Stimulated activated CD4-positive, alpha-beta T cell treated with anti-CD3 and anti-CD28 coated beads, Interleukin-1b, Interleukin-23, amount 100 ng/mL, for 1 hour (primary cell): Measurements from ENCODE around the gene BNC2.

Source experiments
- DNase-seq, 2 donors: peaks; one replicate each; pipeline ENCODE4 v3.0.0-alpha.2; 2020; ENCODE audit warnings: low read depth in 2 of 2

The BNC2 gene

DNA sequence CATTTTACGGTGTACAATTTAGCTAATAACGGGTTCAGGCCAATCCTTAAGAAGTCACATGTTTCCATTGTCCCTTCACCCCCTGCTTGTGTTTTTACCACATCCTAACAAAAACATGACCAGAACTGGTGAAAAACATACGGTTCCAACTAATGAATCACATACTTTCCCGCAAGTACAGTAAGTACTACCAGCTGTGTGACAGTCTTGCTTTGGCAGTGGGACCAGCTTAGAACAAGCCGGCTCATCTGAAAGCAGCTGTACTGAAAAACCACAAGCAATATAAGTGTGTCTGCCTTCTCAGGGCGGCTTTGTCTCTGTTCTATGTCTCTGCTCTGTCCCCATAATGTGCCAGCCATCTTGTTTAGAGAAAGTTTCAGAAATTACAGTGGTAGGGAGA lies 242.5 kb downstream of the BNC2 start:
- no peak for DNase-seq

DNA sequence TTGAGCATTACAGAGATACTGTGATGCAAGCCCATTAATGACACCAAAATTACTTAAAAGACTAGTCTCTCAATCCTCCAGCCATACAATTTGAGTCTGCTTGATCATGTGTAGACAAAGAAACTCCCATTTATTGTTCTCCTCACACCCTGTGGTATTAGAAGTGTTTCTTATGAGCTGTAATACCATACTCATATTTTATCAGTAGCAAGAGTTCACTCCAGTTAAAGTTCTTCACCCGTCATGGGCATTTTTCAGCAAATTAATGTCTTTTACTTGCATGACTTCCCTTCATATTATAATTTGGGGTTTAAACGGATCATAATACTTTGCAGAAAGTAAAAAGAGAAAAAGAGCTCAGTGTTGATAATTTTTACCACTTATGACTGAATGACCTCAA lies 242.9 kb downstream of the BNC2 start:
- DNase-seq = no peak

DNA sequence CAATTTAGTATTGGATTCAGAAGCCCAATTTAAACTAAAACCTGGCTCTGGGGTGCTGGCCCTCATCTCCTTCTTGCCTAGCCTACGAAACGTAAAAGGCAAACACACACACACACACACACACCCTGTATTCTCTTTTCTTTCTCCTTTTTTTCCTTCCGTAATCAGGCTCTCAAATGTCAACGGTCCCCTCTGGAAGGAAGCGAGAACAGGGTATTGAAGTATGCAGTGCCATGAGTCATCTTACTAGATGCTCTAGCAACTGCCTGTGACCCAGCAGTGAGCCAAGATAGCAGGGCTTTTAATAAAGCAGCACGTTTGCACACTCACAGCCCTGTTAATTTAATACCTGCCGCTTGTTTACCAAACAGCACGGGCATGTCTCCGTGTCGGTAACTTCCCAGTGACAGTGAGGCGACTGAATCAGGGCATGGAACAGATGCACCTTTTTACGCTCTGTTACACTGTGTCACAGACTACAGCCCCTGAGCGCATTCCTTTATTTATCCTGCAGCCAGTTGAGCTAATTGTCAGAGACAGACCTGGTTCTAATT lies 243.8 kb downstream of the BNC2 start:
- no peak for DNase-seq

DNA sequence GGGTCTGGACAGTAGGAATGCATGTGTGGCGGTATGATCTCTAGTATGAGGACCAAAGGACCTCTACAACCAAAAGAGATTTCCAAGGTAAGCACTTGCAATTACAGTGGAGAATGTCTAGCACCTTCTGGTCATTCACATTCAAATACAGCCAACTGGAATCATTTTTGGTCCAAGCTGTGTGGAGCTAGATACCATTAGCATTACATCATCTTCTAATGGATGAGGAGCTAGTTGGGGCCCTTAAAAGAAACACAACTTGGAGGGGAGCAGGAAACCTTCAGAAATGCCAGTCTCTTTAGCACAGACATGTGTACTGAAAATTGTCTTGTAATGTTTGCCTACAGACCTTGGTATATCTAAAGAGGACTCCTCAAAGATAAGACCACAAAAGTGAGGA lies 244.7 kb downstream of the BNC2 start:
- DNase-seq = no peak

DNA sequence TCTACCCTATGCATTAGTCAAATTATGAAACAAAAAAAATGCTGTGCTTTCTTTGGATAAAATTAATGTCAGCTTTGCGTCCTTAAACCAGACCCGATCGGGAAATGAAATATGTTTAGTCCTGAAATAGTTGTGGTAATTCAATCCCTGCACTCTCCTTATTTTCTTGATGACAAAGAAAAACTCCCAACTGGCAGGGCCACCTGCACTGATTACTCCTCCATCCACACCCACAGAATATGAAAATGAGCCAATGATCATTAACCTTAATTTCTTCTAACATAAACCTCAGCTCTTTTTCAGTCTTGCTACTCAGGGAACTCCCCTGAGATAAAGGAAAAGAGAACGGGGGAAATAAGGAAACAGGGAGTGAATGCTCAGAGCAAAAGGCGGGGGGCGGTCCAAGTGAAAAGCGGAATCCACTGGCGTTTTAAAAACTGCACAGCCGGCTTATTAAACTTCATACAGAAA lies 245.3 kb downstream of the BNC2 start:
- no peak for DNase-seq

DNA sequence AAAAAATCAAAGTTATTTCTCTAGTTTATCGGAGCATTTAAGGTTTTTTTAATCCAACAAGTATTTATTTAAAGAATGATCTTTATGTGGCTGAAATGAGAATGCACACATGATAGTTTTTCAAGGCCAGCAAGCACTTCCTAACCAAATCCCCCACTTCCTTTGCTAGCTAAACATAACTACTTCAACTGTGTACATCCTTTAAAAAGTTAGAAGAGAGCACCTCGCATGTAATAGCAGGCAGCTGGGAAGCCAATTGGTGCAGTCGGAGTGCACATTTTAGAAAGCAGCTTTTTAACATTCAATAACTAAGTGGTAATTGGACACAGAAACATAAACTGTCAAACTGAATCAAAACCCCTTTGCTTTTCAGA lies 245.7 kb downstream of the BNC2 start:
- no peak for DNase-seq

DNA sequence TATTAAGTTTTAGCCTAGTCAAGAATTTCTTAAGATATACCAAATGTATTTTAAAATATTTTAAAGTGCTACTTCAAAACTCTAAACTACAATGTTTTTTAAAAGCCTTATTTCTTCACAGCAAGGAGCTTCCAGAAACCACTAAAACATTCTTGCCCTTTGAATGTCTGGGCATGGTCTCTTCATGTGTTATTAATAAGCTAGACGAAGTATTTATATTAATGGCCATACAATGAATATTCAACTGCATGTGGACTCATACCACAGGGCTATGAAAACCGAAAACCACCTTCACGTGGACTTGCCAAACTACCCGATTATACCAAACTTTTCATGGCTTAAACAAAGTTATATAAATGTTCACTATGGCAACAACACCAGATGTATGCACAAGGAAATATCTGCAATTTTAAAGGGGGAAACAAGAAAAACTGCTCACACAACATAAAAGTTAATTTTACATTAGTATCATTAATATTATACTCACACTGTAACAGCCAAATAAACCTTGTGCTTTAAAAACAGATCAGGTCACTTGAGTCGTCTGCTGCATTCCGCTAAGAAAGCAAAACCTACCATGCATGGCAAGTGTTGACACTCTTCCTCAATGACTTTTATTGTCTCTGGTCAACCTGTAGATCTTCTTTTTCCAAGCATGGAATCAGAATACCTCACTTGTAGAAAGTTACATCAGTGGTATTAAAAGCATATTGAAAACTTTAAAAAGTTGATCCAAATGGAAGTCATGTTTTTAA lies 246.3 kb downstream of the BNC2 start:
- no peak for DNase-seq

DNA sequence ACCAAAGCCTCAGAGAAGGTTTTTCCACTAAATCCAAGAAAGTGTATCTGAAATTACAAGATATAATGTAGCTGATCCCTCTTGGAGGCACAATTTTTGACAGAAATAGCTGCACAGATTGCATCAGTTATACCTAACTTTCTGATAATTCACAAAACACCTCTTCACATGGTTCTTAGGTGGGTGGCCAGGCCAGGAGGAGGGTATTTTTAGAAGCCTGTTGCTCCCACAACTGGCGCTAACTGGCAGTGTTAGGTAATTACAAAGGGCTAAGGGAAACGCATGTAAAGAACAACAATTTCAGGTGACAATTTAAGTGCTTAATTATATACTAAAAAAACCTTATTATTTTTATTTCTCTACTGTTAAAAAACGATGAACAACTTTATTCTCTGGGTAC lies 247.9 kb downstream of the BNC2 start:
- no peak for DNase-seq

DNA sequence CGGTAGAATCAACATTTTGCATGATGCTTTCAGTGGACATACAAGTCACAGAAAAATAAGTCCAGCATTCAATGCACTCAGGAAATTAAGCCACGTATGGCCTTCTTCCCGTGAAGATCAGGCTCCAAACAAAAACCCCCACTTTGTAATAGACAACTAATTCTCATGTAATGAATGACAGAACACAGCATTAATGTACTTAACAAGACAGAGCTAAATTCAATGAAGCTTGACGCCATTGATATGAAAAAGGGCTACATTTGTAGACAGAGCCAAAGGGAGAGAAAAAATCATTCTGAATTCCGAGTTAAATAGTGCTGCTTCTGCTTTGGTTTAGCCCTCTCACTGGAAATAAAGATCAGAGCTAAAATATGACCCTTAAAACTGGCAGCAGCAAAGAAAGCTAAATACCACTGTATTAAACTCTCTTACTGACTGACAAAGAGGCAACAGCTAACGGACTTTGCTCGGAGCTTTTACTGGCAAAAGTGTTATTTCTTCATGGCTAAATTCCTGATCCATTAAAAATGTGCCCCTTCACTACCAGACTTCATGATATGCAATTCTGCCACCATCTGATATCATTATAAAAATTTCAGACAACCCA lies 250.5 kb downstream of the BNC2 start:
- DNase-seq = no peak

DNA sequence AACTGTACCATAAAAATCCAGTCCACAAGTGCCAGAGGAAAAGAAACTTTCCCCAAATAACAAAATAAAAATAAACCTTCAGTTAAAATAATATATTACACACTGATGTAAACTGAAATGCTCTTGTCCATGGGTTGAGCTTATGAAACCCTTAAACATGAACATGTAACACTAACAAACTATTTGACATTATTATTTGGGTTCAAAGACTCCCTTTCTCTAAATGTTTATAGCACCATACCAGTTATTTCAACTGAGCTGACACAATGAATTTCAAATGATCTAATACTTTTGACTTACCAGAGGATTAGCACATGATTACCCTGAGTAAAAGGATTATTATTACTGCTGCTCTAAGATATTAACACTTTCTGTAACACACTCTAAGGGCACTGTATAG lies 251.1 kb downstream of the BNC2 start:
- no peak for DNase-seq

DNA sequence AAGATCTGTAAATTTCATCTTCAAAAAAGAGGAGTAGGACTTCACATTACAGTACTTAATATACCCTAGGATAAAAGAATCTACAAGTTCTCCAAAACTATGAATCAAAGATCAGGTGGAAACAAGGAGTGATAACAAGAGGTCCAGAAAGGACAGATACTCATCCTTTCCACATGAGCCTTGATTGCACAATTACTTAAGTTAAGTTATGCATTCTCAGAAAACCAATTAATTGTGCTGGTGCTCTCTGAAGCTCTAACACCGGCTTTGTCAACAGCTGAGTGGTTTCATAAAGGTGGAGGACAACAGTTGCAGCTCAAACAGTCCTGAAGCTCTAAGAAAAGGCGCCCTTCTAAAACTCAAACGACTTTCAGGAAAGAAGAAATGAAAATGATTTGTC lies 251.9 kb downstream of the BNC2 start:
- no peak for DNase-seq

DNA sequence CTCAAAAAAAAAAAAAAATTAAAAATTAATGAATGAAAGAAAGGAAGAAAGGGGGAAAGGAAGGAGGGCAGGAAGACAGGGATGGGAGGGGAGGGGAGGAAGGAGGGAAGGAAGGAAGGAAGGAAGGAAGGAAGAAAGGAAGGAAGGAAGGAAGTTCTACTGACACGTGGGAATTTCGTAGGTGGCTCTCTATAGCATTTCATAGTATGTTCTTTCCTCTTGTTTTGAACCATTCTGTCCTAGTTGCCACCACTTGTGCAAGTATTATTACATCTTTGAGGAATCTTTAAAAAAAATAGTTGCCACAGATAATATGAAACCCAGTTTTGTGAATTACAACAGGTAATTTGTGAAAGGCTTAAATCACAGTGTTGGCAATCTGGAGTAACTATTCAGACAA lies 253.8 kb downstream of the BNC2 start:
- no peak for DNase-seq

DNA sequence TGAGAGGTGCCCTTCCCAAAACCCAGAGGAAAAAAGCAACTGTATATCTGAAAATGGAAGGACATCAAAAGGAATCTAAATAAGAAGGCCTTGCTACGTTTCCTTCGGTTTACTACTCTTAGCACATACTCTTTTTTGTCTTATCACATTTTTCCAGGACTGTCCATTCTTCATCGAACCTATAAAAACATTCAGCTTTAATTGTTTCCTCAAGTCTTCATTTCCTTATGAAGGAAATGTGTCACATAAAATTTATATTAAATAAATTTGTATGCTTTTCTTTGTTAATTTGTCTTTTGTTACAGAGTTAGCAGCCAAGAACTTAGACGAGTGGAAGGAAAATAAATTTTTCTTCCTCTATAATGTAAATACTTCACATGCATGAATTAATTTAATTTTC lies 255.0 kb downstream of the BNC2 start:
- DNase-seq = no peak

DNA sequence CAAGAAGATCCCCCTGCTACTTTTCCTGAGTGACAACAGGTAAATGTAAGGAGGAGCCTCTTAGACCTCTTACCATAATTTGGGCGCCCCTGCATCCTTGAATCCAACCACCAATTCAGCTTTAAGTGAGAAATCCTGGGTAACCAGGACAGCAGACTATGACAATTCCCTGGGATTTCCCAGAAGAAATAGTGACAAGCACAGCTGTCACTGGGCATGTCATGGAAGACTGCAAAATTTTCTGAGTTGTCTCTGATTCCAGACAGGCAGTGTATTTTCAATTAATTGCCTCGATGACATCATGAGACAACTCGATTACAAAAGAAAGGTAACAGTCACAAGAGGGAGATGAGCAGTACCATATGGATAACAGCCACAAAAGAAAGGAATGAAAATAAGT lies 256.9 kb downstream of the BNC2 start:
- DNase-seq = no peak

DNA sequence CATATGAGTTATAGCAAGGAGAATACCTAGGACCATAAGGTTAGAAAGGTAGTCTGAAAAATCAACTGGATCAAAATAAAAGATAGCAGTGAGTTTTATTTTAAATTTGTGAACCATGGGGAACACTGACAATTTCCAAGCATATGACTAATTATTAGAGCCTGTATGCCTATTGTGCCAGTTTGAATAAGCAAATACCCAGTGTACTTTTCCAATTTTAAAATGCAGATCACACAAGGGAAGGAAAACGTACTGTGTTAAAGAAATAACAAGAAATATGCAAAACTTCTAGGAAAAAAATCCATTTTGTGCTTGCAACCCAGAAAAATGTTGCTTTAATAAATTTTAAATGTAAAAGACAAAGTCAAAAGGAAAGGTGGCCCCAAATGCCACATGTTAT lies 257.4 kb downstream of the BNC2 start:
- DNase-seq = no peak

DNA sequence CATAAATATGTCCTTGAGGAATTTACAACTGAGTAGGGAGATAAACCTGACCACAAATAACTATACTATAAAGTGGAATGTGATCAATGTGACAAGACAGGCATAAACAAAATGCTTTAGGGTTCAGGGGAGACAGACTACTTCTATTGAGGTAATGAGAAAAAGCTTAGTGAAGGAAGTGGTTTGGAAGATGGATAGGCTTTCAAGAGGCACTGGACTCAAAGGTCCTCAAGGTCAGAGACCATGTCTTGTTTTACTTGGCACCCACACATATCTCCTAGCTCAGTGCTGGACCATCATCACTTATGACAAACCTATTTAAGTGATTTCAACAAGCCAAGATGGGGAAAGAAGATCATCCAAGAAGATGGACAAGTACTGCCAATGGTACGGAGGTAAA lies 257.8 kb downstream of the BNC2 start:
- DNase-seq = no peak

DNA sequence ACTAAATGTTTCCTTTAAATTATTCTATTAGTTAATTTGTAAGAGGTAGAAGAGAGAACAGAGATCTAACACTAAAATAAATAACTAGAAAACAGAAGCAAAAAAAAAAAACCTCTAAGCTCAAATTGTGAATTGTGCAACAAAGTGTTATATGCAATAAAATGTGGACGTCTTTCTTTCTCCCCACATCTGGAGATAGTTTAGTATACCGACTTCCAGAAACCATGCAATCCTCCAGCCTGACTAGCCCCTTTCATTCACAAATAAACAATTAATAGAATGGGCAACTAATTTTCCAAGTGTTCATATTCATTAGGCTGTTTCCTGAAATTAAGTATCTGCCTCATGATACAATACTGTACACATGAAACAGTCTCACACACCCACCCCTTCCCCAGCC lies 258.5 kb downstream of the BNC2 start:
- DNase-seq = no peak

DNA sequence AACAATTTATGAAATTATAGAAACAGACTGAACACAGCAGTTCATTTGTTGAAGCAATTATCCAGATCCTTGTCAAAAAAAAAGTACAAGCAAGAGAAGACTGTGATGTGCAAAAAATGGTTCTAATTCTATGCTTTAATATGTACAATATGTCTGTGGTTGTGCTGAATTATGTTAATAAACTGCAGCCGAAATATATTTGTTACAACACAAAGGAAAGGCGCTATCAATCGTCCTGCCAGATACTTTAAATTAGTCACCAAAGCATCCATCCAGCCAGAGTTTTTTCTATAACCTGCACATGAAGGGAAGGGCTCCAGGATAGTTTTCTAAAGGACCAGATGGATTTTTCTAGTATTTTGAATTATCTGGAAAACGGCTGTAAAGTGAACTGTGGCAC lies 259.5 kb downstream of the BNC2 start:
- DNase-seq = no peak

DNA sequence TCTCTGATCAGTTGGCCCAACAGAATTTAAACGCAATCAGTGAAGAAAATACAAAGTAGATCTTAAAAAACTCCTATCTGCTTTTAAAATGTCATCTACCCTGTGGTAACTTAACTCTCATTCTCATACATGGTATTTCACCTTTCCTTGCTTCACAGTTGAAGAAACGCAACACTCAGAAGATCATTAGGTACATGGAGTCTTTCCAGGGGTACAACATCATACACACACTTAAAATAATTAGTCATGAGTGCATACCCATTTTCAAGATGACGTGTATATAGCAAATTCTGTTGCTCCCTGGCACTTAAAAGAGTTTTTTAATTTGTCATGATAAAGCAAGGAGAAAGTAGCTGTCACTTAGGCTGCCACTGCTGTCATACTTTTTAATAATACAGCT lies 259.9 kb downstream of the BNC2 start:
- no peak for DNase-seq

DNA sequence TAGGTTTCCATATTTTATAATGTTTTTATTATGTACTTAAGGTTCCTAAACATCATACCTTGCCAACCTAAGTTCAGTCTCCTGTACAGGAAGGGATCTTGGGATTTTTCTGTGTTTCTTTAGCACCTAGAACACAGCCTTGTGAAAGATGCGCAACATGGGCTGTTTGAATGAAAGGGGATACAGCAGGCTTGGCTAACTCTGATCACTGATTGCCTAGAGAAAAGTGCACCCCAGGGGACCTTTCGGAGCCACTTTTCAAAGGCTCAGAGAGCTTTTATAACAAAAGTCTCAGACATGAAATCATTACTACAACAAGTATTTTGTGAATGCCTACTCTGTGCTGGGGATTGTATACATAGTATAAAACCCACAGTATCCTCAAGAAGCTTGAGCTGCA lies 261.6 kb downstream of the BNC2 start:
- DNase-seq = no peak

DNA sequence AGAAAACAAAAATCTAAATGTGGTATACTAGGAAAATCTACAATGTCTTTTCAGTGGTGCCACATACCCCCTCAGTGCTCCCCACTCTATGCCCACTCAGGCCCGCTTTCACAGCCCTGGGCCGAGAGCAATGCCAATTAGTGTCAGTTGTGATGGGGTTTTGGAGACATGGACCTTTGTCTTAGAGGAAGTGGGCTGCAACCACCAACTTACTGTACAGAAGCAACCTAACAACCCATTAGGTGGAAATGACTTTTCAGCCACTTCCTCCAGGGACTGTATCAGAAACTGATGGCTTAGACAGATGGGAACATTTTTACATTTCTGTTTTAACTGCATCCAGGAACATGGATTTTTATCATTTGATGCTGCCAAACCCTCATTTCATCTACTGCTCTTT lies 268.0 kb downstream of the BNC2 start:
- no peak for DNase-seq

DNA sequence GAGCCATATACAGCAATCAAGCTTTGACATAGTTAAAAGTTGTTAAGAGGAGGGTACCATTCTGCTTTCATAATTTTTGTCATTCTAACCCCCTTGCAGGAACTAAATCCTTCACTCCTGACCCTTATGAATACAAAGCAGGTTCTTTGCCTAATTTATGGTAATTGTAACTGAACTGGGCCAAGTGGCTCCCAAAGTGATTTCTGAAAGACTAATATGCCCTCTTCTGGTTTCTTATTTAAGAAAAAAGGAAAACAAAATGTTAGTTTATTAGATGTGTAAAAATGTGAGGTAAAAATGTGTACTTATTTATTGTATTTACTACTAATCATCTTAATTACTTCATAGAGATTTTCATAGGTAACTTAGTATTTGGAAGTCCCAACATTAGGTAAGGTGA lies 268.5 kb downstream of the BNC2 start:
- DNase-seq = no peak

DNA sequence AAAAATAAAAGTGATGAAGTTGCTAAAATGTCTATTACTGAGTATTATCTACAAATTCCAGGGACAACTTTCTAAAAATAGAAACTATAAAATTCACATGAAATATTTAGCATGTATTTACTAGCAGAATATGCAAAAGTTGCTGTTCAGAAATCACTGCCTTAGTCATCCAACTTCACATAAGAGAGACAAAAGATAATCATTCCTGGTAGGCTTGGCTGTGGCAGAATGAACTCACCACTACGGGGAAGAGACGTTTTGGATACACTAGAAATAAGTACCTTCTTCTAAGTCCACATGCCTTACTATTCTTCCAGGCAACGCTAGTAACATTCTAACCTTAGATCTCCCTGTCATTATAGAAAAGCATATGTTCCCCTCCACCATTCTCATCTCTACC lies 272.2 kb downstream of the BNC2 start:
- no peak for DNase-seq

DNA sequence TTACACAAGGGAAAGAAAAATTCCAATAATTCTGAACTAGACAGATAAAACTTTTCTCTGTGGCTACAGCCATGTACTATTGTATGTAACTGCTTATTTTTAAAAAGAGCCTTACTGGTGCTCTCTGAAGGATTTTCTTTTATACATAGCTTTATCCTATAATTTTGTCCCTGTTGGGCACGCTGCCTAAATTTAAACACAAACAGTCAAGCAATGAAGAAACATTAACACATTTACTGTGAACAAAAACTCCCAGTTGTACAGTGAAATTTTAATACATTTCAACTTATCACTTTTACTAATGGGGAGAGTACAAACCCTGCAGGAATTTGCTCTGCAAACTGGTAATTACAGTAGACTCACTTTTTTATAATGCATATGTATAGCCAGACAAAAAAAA lies 273.3 kb downstream of the BNC2 start:
- no peak for DNase-seq
